Measurements from ENCODE around the gene MKX.
A peak's percentile ranks its signal among the peaks of the same experiment; 100 is the strongest.

The MKX gene

DNA sequence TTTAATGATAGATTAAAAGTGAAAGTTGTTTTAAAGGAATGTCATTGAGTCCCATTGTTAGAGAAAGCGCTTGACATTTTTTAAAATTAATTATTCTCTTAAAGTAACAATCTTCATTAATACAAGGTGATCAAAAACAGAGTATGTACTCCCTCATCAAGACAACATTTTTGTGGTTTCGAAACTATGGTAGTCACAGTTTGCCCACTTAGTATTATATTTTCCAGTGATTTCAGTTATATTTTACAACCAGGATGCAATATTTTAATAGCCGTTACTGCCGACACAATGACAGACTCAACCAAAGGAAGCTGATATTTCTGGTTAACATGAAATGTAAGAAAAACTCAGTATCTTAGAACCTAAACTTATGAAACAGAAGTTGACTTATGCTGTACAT is 31.3 kb downstream of the MKX start:
- Histone ChIP-seq H2BK120ac (ENCODE audit: low read depth, low read length) (no peak overlapping the region), H2BK15ac (replicated peaks; ENCODE audit: low read depth) (no peak overlapping the region), H3K23ac (ENCODE audit: low read length) (no peak overlapping the region), H3K9ac (ENCODE audit: low read length) (no peak overlapping the region), H3K79me2 (ENCODE audit: control insufficient read depth, insufficient read depth, low read length) (no peaks in the 10 kb centered on the region), H3K4me2 (ENCODE audit: low read length) (no peak overlapping the region), H3K4me3 (ENCODE audit: low read length) (no peak overlapping the region), H2BK5ac (ENCODE audit: low read length) (no peak overlapping the region), H3K18ac (ENCODE audit: low read length) (no peak overlapping the region), H3K4ac (ENCODE audit: low read depth, low read length) (no peak overlapping the region), H3K36me3 (ENCODE audit: control insufficient read depth, insufficient read depth, low read length) (no peaks in the 10 kb centered on the region), H3K27ac (ENCODE audit: low read depth, low read length) (no peak overlapping the region), H3K27me3 (ENCODE audit: insufficient read depth, low read length, poor library complexity) (no peaks in the 10 kb centered on the region), H3K56ac (ENCODE audit: low read length) (no peak overlapping the region), H3K79me1 (ENCODE audit: low read length) (no peaks in the 10 kb centered on the region), H4K5ac (ENCODE audit: low read length) (no peak overlapping the region), H3K4me1 (ENCODE audit: control insufficient read depth, low read depth, low read length) (no peaks in the 10 kb centered on the region), H4K8ac (ENCODE audit: low read depth, low read length) (no peak overlapping the region), H2AK5ac (ENCODE audit: low read length) (no peak overlapping the region)
- no peak for DNase-seq
- WGBS (ENCODE audit: extremely low coverage, insufficient coverage, low lambda C conversion rate): no CpG with 5 or more reads among the region's 4 CpGs

DNA sequence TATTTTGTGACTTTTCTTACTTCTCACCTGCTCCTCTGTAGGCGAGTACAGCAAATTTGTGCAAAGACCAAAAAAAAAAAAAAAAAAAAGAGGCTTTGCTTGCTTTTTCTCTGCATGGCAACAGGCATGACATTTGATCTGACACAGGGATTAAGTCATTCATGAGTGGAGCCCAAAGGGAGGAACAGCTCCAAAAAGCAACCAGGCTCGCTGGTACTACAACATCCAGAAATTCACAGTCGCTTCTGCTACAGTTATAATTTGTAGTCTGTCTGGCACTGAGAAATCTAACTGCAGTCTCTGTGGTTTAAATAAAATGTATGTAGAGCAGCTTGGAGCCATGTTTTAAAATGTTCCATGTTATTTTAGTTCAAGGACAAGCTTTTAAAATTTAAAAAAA is 31.7 kb downstream of the MKX start:
- no peak overlapping the region for H3K4me2 ChIP-seq (ENCODE audit: low read length)
- DNase-seq: no peak

DNA sequence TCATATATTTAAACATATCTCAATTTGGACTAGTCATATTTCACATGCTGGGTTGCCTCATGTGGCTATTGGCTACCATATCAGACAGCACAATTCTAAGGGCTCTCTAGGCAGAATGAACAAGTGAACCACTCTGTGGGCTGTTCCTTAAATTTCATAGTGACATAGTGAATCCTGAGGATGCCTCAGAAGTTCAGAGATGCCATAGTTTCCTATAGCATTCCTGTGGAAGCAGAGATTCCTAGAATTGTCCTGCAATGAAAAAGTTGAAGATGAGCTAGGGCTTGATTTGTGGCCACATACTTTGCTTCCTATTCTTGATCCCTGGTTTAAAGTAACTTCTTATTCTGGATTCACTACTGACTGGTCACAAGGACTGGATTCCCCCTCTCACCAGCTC is 35.6 kb downstream of the MKX start:
- Histone ChIP-seq H3K27me3 (ENCODE audit: insufficient read depth, low read length, poor library complexity) (no peaks in the 10 kb centered on the region), H3K23ac (ENCODE audit: low read length) (no peak overlapping the region), H3K4me1 (ENCODE audit: control insufficient read depth, low read depth, low read length) (no peaks in the 10 kb centered on the region), H3K4me3 (ENCODE audit: low read length) (no peak overlapping the region), H4K8ac (ENCODE audit: low read depth, low read length) (no peak overlapping the region), H3K79me1 (ENCODE audit: low read length) (no peaks in the 10 kb centered on the region), H2AK5ac (ENCODE audit: low read length) (no peak overlapping the region), H3K36me3 (ENCODE audit: control insufficient read depth, insufficient read depth, low read length) (no peaks in the 10 kb centered on the region), H2BK5ac (ENCODE audit: low read length) (no peak overlapping the region), H3K27ac (ENCODE audit: low read depth, low read length) (no peak overlapping the region), H4K5ac (ENCODE audit: low read length) (no peak overlapping the region), H3K56ac (ENCODE audit: low read length) (no peak overlapping the region), H3K4me2 (ENCODE audit: low read length) (no peak overlapping the region), H3K18ac (ENCODE audit: low read length) (no peak overlapping the region), H3K4ac (ENCODE audit: low read depth, low read length) (no peak overlapping the region), H3K9ac (ENCODE audit: low read length) (no peak overlapping the region), H2BK15ac (replicated peaks; ENCODE audit: low read depth) (no peak overlapping the region), H2BK120ac (ENCODE audit: low read depth, low read length) (no peak overlapping the region), H3K79me2 (ENCODE audit: control insufficient read depth, insufficient read depth, low read length) (no peaks in the 10 kb centered on the region)
- DNase-seq: no peak

More for the DNA sequence above, 31.7 kb downstream of the MKX start:
- Histone ChIP-seq H2BK5ac (ENCODE audit: low read length) (no peak overlapping the region), H3K9ac (ENCODE audit: low read length) (no peak overlapping the region), H3K23ac (ENCODE audit: low read length) (no peak overlapping the region), H3K4me3 (ENCODE audit: low read length) (no peak overlapping the region), H2BK120ac (ENCODE audit: low read depth, low read length) (no peak overlapping the region), H2AK5ac (ENCODE audit: low read length) (no peak overlapping the region), H3K79me2 (ENCODE audit: control insufficient read depth, insufficient read depth, low read length) (no peaks in the 10 kb centered on the region), H3K4me1 (ENCODE audit: control insufficient read depth, low read depth, low read length) (no peaks in the 10 kb centered on the region), H3K56ac (ENCODE audit: low read length) (no peak overlapping the region), H3K79me1 (ENCODE audit: low read length) (no peaks in the 10 kb centered on the region), H2BK15ac (replicated peaks; ENCODE audit: low read depth) (no peak overlapping the region), H3K18ac (ENCODE audit: low read length) (no peak overlapping the region), H3K4ac (ENCODE audit: low read depth, low read length) (no peak overlapping the region), H4K5ac (ENCODE audit: low read length) (no peak overlapping the region), H3K27me3 (ENCODE audit: insufficient read depth, low read length, poor library complexity) (no peaks in the 10 kb centered on the region), H3K27ac (ENCODE audit: low read depth, low read length) (no peak overlapping the region), H4K8ac (ENCODE audit: low read depth, low read length) (no peak overlapping the region), H3K36me3 (ENCODE audit: control insufficient read depth, insufficient read depth, low read length) (no peaks in the 10 kb centered on the region)
- WGBS (ENCODE audit: extremely low coverage, insufficient coverage, low lambda C conversion rate): no CpG with 5 or more reads among the region's 3 CpGs

DNA sequence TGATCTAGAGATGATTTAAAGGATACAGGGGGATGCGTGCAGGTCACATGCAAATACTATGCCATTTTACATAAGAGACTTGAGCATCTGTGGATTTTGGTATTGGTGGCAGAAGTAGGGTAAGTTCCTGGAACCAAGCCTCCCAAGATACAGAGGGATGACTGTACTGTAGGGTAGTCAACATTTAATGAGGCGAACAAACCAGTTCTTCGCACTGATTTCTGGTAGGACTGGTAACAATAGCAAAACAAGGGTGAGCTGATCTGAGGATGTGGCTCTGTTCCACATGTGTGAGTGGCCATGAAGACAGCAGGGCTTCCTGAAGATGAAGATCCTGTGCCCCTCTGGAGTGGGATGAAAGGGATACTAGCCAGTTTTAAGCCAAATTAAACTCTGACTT is 36.3 kb downstream of the MKX start:
- Histone ChIP-seq H2BK15ac (replicated peaks; ENCODE audit: low read depth) (no peak overlapping the region), H3K36me3 (ENCODE audit: control insufficient read depth, insufficient read depth, low read length) (no peaks in the 10 kb centered on the region), H4K8ac (ENCODE audit: low read depth, low read length) (no peak overlapping the region), H3K9ac (ENCODE audit: low read length) (no peak overlapping the region), H3K56ac (ENCODE audit: low read length) (no peak overlapping the region), H4K5ac (ENCODE audit: low read length) (no peak overlapping the region), H2BK5ac (ENCODE audit: low read length) (no peak overlapping the region), H3K4me1 (ENCODE audit: control insufficient read depth, low read depth, low read length) (no peaks in the 10 kb centered on the region), H3K79me1 (ENCODE audit: low read length) (no peaks in the 10 kb centered on the region), H2AK5ac (ENCODE audit: low read length) (no peak overlapping the region), H3K4me2 (ENCODE audit: low read length) (no peak overlapping the region), H3K27ac (ENCODE audit: low read depth, low read length) (no peak overlapping the region), H3K4ac (ENCODE audit: low read depth, low read length) (no peak overlapping the region), H3K79me2 (ENCODE audit: control insufficient read depth, insufficient read depth, low read length) (no peaks in the 10 kb centered on the region), H3K4me3 (ENCODE audit: low read length) (no peak overlapping the region), H3K18ac (ENCODE audit: low read length) (no peak overlapping the region), H2BK120ac (ENCODE audit: low read depth, low read length) (no peak overlapping the region), H3K23ac (ENCODE audit: low read length) (no peak overlapping the region), H3K27me3 (ENCODE audit: insufficient read depth, low read length, poor library complexity) (no peaks in the 10 kb centered on the region)
- WGBS (ENCODE audit: extremely low coverage, insufficient coverage, low lambda C conversion rate): no CpG with 5 or more reads among the region's 3 CpGs
- DNase-seq: no peak

DNA sequence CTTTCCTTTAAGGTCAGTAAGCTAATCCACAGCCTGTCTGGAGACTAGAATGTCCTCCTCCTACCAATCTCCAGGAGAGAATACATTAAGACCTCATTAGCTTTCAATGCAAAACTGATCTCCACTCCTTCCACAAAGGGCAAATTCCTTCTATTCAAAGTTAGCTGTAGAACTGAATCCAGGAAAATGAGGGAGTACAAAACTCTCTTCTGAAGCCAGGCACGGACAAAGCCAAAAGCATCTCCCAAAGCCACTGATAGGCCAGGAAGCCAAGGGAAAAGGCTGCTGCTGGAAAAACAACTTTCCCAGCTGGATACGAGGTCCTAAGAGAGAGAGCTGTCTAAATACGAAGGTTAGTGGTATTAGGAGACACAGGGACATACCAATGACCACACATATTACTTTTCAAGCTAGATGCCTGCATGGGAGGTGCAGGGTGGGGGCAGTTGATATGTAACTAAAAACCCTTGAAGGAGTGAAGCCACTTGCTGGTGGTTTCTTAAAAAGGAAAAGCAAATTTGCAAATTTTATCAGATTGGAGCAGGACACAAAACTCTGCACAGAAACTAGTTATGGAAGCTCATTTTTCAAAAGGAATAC is 43.6 kb downstream of the MKX start:
- H3K27ac ChIP-seq (ENCODE audit: low read depth, low read length): no peak overlapping the region
- no peak overlapping the region for H3K56ac ChIP-seq (ENCODE audit: low read length)
- no peak overlapping the region for H4K5ac ChIP-seq (ENCODE audit: low read length)

DNA sequence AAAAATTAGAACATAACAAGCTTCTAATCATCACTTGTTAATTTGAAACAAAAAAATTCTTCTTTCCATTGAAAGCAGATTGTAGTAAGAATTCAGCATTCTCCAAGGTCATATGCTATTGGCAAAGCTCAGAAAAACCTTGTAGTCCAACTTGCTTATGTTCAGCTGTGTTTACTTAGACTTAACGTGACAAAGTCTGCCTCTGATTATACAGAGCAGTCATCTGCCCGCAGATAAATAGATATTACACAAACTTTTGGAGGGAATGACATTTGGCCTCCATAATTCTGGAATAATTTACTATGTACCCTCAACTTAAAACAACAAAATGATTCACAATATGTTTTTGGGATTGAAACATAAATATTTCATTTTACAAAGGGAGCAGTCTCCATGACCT is 45.8 kb downstream of the MKX start:
- H2BK120ac ChIP-seq (ENCODE audit: low read depth, low read length): no peak overlapping the region
- no peaks in the 10 kb centered on the region for H3K36me3 ChIP-seq (ENCODE audit: control insufficient read depth, insufficient read depth, low read length)
- H3K4me1 ChIP-seq (ENCODE audit: control insufficient read depth, low read depth, low read length): peaks cover 4% of the 10 kb centered on the region
- H4K8ac ChIP-seq (ENCODE audit: low read depth, low read length): no peak overlapping the region
- WGBS (ENCODE audit: extremely low coverage, insufficient coverage, low lambda C conversion rate): no CpG with 5 or more reads among the region's 2 CpGs
- no peak overlapping the region for H2BK5ac ChIP-seq (ENCODE audit: low read length)
- DNase-seq: no peak
- H3K4me2 ChIP-seq (ENCODE audit: low read length): no peak overlapping the region
- no peak overlapping the region for H3K23ac ChIP-seq (ENCODE audit: low read length)
- H3K79me2 ChIP-seq (ENCODE audit: control insufficient read depth, insufficient read depth, low read length): no peaks in the 10 kb centered on the region
- no peak overlapping the region for H3K18ac ChIP-seq (ENCODE audit: low read length)
- H3K79me1 ChIP-seq (ENCODE audit: low read length): no peaks in the 10 kb centered on the region
- H3K4ac ChIP-seq (ENCODE audit: low read depth, low read length): no peak overlapping the region
- no peak overlapping the region for H3K4me3 ChIP-seq (ENCODE audit: low read length)
- no peak overlapping the region for H4K5ac ChIP-seq (ENCODE audit: low read length)
- no peak overlapping the region for H3K56ac ChIP-seq (ENCODE audit: low read length)
- no peak overlapping the region for H2AK5ac ChIP-seq (ENCODE audit: low read length)
- no peak overlapping the region for H2BK15ac ChIP-seq (replicated peaks; ENCODE audit: low read depth)
- no peak overlapping the region for H3K9ac ChIP-seq (ENCODE audit: low read length)
- no peaks in the 10 kb centered on the region for H3K27me3 ChIP-seq (ENCODE audit: insufficient read depth, low read length, poor library complexity)
- no peak overlapping the region for H3K27ac ChIP-seq (ENCODE audit: low read depth, low read length)

More for the DNA sequence above, 43.6 kb downstream of the MKX start:
- Histone ChIP-seq H2AK5ac (ENCODE audit: low read length) (no peak overlapping the region), H3K4me3 (ENCODE audit: low read length) (no peak overlapping the region), H3K18ac (ENCODE audit: low read length) (no peak overlapping the region), H3K4ac (ENCODE audit: low read depth, low read length) (no peak overlapping the region), H3K36me3 (ENCODE audit: control insufficient read depth, insufficient read depth, low read length) (no peaks in the 10 kb centered on the region), H3K9ac (ENCODE audit: low read length) (no peak overlapping the region), H3K4me1 (ENCODE audit: control insufficient read depth, low read depth, low read length) (peaks cover 4% of the 10 kb centered on the region), H2BK5ac (ENCODE audit: low read length) (no peak overlapping the region), H3K23ac (ENCODE audit: low read length) (no peak overlapping the region), H3K79me1 (ENCODE audit: low read length) (no peaks in the 10 kb centered on the region), H2BK120ac (ENCODE audit: low read depth, low read length) (no peak overlapping the region), H3K27me3 (ENCODE audit: insufficient read depth, low read length, poor library complexity) (no peaks in the 10 kb centered on the region), H3K79me2 (ENCODE audit: control insufficient read depth, insufficient read depth, low read length) (no peaks in the 10 kb centered on the region), H4K8ac (ENCODE audit: low read depth, low read length) (no peak overlapping the region), H3K4me2 (ENCODE audit: low read length) (no peak overlapping the region), H2BK15ac (replicated peaks; ENCODE audit: low read depth) (no peak overlapping the region)
- peak; percentile 65 for DNase-seq
- no CpG with 5 or more reads among the region's 3 CpGs for WGBS (ENCODE audit: extremely low coverage, insufficient coverage, low lambda C conversion rate)
